GM19193 (cell line): ENCODE results near the gene NCAM1.

Source experiments
- POLR2A ChIP-seq: IDR thresholded peaks from 4 replicates; pipeline ENCODE4 v1.6.1; 2011; ENCODE audit not compliant: insufficient read depth, insufficient read length; ENCODE audit errors: extremely low read depth

NCAM1 gene

DNA sequence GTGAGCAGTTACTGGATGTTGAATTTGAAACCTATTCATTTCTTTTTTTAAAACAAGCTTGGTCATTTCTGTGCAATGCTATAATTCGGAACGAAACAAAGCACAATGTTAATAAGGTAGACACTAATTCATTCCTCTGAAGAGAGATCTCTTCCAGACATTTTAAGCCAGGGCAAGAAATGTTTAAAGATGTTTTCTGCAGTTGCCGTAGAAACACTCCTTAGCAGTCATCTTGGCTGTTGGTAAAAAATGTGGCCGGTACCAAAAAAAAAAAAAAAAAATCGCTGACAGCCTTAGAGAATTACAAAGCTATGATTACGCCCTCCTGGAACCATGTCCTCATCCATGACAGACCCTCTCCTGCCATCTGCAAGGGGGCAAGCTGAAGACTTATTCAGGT is 286.7 kb downstream of the NCAM1 start:
- TF ChIP-seq POLR2A: no peak

GRCh38 chr11:113248702-113249490 is 287.7 kb downstream of the NCAM1 start:
- no peak for TF ChIP-seq POLR2A

GRCh38 chr11:113249491-113249763 is 288.2 kb downstream of the NCAM1 start:
- no peak for TF ChIP-seq POLR2A

GRCh38 chr11:113249786-113250185 is 288.6 kb downstream of the NCAM1 start:
- TF ChIP-seq POLR2A: no peak

DNA sequence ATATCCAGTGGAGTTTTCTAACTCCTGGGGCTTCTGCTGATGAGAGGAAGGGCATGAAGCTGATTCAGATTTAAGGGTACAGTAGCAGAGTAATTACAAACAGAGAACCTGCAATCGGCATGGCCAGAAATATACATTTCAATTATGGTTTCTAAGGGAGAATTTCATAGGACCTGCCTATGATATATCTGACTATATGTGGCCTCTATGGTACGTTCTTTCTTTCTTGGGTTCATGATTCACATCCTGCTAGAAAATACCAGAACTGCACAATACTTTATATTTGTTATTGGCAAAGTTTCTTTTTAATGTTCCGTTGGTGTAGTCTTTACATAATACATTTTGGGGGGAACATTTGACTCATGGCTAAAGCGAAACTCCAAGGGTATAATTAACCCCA is 290.1 kb downstream of the NCAM1 start:
- TF ChIP-seq POLR2A: no peak

DNA sequence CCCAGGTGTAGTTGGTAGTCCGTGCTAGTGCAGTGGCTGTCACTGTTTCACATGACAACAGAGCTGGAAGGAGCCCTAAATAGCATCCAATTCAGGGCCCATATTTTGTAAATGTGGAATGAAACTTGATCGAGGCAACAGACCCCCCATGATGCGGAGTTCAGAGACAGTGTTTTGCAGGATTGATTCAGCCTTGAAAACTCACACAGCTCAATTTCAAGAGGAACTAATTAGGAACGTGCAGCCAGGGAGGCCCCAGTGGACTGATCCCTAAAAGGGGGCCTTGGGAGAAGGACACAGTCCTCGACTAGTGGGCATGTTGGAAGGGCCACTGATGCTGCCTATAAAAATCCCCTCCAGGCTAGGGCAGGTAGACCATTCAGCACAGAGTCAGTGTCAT is 292.2 kb downstream of the NCAM1 start:
- TF ChIP-seq POLR2A: no peak

DNA sequence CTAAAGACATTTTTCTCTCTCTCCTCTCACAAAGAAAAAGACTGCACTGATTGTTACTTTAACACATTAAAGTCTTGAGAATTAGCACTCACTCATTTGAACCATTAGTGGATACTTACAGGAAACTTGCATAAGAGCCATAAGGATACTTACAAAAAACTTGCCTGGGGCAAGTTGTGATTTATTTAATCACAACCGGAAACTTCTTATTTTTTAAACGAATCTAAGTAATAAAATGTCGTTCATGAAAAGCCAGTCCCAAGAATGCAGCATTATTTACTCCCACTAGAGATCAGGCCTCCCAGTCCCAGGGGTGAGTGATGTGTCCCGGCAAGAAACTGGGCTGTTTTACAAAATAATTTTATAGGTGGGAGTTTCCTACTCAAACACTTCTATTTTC is 293.9 kb downstream of the NCAM1 start:
- no peak for TF ChIP-seq POLR2A

DNA sequence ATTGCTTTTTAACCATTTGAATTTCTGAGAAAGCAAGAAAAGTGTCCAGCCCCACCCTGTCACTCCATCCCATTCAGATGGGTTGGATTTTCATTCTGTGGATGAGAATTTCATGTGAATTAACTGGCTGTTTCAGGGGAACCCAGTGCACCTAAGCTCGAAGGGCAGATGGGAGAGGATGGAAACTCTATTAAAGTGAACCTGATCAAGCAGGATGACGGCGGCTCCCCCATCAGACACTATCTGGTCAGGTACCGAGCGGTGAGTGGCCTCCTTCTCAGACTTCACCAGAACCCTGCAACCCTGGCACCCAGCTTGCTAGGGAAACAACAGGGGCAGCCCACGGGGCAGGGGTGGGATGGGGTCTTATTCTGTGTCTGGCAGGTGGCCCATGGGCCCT is 294.5 kb downstream of the NCAM1 start:
- TF ChIP-seq POLR2A: no peak

GRCh38 chr11:113256431-113257202 is 295.4 kb downstream of the NCAM1 start:
- TF ChIP-seq POLR2A: no peak

- no peak for TF ChIP-seq POLR2A
Observed at GRCh38 chr11:113260096-113260425, 298.8 kb downstream of the NCAM1 start.

DNA sequence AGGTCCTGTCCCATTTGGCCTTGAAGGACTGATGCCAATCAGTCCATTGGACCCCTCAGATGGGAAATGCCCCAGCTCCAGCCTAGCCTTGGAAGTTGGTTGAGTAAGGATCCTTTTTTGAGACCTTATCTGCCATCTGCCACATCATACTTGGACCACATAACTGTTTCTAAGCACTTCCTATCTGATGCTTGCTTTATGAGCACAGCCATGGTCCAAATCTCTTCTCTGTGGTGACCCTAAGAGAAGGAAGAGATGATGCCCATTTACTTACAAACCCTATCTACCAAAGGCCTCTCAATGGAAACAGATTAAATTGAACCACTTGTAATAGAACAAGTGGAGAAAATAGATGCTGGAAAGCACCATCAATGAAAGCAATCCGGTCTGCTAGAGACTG is 299.3 kb downstream of the NCAM1 start:
- TF ChIP-seq POLR2A: no peak

DNA sequence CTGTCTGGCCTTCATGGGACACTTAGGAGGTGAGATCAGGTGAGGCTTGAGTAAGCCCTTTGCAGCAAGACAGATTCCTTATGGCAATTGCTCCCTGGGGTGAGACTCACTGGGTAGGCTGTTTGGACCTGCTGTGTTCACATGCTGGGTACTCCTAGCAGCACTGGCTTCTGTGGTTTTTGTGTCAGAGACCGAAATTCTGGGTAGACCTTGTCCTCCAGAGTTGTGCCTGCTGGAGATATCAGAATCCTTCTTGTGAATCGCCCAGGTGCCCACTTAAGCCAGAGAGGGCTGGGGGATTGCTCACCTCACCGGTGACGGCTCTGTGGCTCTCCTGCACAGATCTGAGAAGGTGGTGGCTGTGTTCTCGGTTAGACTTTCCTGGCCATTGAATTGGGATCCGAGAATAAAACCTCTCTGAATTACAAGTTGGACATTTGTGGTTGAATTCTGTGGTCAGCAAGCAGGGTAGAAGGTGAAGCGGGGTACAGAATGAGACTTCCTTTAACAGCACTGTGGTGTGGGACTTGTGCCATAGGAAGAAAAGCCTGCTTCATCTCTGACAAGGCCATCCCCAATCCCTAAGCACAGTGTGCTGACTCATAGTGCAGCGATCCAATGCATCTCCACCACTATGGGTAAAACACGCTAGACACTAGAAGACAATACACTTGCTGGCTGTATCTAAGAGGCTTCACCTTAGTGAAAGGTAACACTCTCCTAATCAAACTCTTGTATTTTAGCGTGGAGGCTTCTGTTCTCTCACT is 300.7 kb downstream of the NCAM1 start:
- TF ChIP-seq POLR2A: no peak

- TF ChIP-seq POLR2A: no peak
Observed at GRCh38 chr11:113262594-113262993, 301.4 kb downstream of the NCAM1 start.

- TF ChIP-seq POLR2A: no peak
Observed at GRCh38 chr11:113263458-113264259, 302.4 kb downstream of the NCAM1 start.

- no peak for TF ChIP-seq POLR2A
Observed at GRCh38 chr11:113265362-113265761, 304.1 kb downstream of the NCAM1 start.

- no peak for TF ChIP-seq POLR2A
Observed at GRCh38 chr11:113267493-113267892, 306.3 kb downstream of the NCAM1 start.

DNA sequence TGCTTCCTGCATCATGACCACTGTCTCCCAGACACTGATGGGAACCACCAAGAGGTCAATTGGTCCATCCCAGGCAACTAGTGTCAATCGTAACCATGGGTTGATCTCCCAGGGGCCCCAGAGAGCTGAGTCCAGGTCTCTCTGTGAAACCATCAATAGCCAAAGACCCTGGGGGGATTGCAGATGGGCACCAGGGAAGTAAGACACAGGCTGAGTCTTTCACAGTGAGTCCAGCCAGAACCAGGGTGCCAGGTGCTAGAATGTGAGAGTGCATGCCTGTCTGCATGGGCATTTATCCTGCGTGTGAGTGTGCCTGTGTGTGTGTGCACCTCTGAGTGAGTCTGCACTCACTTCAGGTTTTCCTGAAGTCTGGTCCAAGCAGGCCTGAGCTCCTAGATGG is 307.9 kb downstream of the NCAM1 start:
- no peak for TF ChIP-seq POLR2A
